T-helper 2 cell treated with Interferon-gamma antibody and Interleukin-4, amounts not matched to agents 5 μg/mL and 100 μg/mL, for 36 hours (primary cell): ENCODE data around the gene GAS2.

Source experiments
- DNase-seq: peaks from one replicate; pipeline ENCODE4 v3.0.0; 2021; ENCODE audit warnings: low spot score
- H3K27ac Mint-ChIP-seq: one replicate; pipeline ENCODE4 v1.8.0; 2021; ENCODE audit warnings: mild to moderate bottlenecking, mixed read lengths
- H3K27me3 Mint-ChIP-seq: one replicate; pipeline ENCODE4 v1.8.0; 2021; ENCODE audit warnings: low read depth, mixed read lengths
- H3K36me3 Mint-ChIP-seq: one replicate; pipeline ENCODE4 v1.8.0; 2021; ENCODE audit warnings: low read depth, mixed read lengths
- H3K4me1 Mint-ChIP-seq: one replicate; pipeline ENCODE4 v1.8.0; 2021; ENCODE audit warnings: low read depth, mixed read lengths
- H3K4me3 Mint-ChIP-seq: one replicate; pipeline ENCODE4 v1.8.0; 2022; ENCODE audit warnings: mild to moderate bottlenecking, moderate library complexity, mixed read lengths
- H3K9me3 Mint-ChIP-seq: one replicate; pipeline ENCODE4 v1.8.0; 2021; ENCODE audit warnings: mixed read lengths

Gene GAS2

GRCh38 chr11:22800482-22800881, 134.1 kb downstream of the GAS2 start:
- no peak for DNase-seq
- Mint-ChIP-seq H3K27me3 (peaks cover 5% of the 10 kb centered on the region), H3K36me3 (no peaks in the 10 kb centered on the region), H3K9me3 (no peaks in the 10 kb centered on the region), H3K4me1 (no peaks in the 10 kb centered on the region), H3K4me3 (no peak overlapping the region), H3K27ac (no peak overlapping the region)

- H3K4me3 Mint-ChIP-seq = no peak overlapping the region
- no peaks in the 10 kb centered on the region for H3K4me1 Mint-ChIP-seq
- H3K9me3 Mint-ChIP-seq = no peaks in the 10 kb centered on the region
- no peak overlapping the region for H3K27ac Mint-ChIP-seq
- DNase-seq = no peak
- no peaks in the 10 kb centered on the region for H3K36me3 Mint-ChIP-seq
- H3K27me3 Mint-ChIP-seq = peaks cover 3% of the 10 kb centered on the region
Observed at GRCh38 chr11:22802861-22803260, 136.4 kb downstream of the GAS2 start.

DNA sequence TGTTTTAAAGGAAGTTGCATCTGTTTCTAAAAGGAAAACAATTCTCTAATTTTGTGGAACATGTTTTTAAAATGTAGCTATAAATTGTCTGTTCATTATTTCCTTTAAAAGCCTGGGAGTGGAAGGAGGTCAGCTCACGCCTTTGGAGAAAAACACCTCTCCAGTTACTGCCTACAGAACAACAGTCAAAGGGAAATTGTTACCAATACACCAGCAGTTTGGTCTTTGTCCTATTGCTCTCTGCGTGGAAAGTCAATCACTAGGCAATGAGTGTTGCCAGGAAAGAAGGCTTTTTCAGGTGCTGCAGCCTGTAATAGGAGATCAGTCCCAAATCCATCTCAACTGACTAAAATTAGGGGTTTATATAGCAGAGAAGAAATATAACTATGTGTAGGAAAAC, 141.0 kb downstream of the GAS2 start:
- Mint-ChIP-seq H3K27me3 (no peaks in the 10 kb centered on the region), H3K27ac (no peak overlapping the region), H3K4me3 (no peak overlapping the region), H3K9me3 (peaks cover 6% of the 10 kb centered on the region), H3K36me3 (no peaks in the 10 kb centered on the region), H3K4me1 (peaks cover 5% of the 10 kb centered on the region)
- DNase-seq = no peak

DNA sequence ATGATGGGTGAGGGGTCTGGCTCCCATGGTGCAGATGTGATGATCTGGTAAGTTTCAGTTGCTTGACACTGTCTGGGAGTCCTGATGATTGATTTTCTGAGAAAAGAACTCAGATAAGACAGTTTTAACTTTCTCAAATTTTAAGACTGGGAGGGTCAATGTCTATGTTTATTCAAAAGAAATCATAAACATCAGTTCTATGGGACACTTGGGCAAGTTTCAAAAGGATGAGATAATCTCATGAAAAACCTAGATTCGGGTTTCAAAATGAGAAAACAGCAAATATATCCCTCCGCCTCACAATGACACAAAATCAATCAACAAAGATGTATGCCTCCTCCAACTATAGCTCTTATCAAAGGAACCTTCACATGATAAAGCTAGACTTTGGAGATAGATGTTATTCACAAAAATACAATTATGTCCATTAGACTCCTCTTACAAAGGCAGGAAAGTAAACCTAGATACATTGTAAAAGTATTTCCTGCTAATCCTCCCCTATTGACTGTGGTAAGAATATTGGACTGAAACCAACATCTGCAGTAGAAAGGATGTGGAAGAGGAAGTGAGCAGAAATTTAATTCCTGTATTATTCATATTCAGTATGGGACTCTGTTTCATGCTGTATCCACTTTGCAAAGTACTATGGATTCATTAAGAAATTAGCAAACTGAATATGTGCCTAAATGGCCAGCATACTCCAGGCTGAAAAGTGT, 141.6 kb downstream of the GAS2 start:
- Mint-ChIP-seq H3K27me3 (no peaks in the 10 kb centered on the region), H3K4me1 (peaks cover 5% of the 10 kb centered on the region), H3K9me3 (peaks cover 6% of the 10 kb centered on the region), H3K4me3 (no peak overlapping the region), H3K27ac (no peak overlapping the region), H3K36me3 (no peaks in the 10 kb centered on the region)
- no peak for DNase-seq

- Mint-ChIP-seq H3K27ac (no peak overlapping the region), H3K36me3 (no peaks in the 10 kb centered on the region), H3K27me3 (no peaks in the 10 kb centered on the region), H3K9me3 (peaks cover 6% of the 10 kb centered on the region), H3K4me3 (no peak overlapping the region), H3K4me1 (peaks cover 5% of the 10 kb centered on the region)
- no peak for DNase-seq
Observed at GRCh38 chr11:22808571-22809197, 142.3 kb downstream of the GAS2 start.

- no peaks in the 10 kb centered on the region for H3K27me3 Mint-ChIP-seq
- H3K36me3 Mint-ChIP-seq = no peaks in the 10 kb centered on the region
- no peak for DNase-seq
- peaks cover 5% of the 10 kb centered on the region for H3K4me1 Mint-ChIP-seq
- peaks cover 6% of the 10 kb centered on the region for H3K9me3 Mint-ChIP-seq
- no peak overlapping the region for H3K27ac Mint-ChIP-seq
- no peak overlapping the region for H3K4me3 Mint-ChIP-seq
Observed at GRCh38 chr11:22809893-22810292, 143.5 kb downstream of the GAS2 start.

- H3K27ac Mint-ChIP-seq = no peak overlapping the region
- H3K9me3 Mint-ChIP-seq = no peaks in the 10 kb centered on the region
- no peaks in the 10 kb centered on the region for H3K27me3 Mint-ChIP-seq
- H3K4me1 Mint-ChIP-seq = peaks cover under 1% of the 10 kb centered on the region
- no peak overlapping the region for H3K4me3 Mint-ChIP-seq
- H3K36me3 Mint-ChIP-seq = peaks cover 23% of the 10 kb centered on the region
- no peak for DNase-seq
Observed at GRCh38 chr11:22822203-22822602, 155.8 kb downstream of the GAS2 start.

GRCh38 chr11:22828373-22828772, 162.0 kb downstream of the GAS2 start:
- Mint-ChIP-seq H3K4me1 (peaks cover 14% of the 10 kb centered on the region), H3K4me3 (peak overlapping the region; percentile 90), H3K27me3 (no peaks in the 10 kb centered on the region), H3K27ac (peak overlapping the region; percentile 90), H3K36me3 (peaks cover 8% of the 10 kb centered on the region), H3K9me3 (no peaks in the 10 kb centered on the region)
- no peak for DNase-seq

- H3K4me1 Mint-ChIP-seq = peaks cover 14% of the 10 kb centered on the region
- no peaks in the 10 kb centered on the region for H3K27me3 Mint-ChIP-seq
- H3K4me3 Mint-ChIP-seq = peak within 1 kb of the TSS; percentile 90
- no peaks in the 10 kb centered on the region for H3K9me3 Mint-ChIP-seq
- peaks cover 8% of the 10 kb centered on the region for H3K36me3 Mint-ChIP-seq
- H3K27ac Mint-ChIP-seq = peak within 1 kb of the TSS; percentile 90
- peak; percentile 89 for DNase-seq
Observed at GRCh38 chr11:22829231-22830081, 163.0 kb downstream of the GAS2 start, which contains the start of gene SVIP. SVIP (minus strand) TSS chr11:22829801; CDS start chr11:22829748, 53 bp downstream.

DNA sequence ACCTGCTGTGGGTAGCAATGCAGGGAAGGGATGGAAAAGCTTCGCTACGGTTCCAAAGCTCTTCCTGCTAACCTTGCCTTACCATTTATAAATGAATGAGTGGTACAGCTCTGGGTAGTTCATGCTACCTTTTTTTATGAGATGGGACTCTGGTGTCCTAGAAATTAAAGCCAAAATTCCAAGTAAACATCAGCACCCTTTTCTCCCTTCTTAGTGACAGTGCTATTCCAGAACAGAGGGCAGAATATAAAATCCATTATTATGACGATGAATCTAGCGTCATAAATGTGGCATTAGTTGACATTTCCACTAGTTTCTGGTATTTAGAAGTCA, 163.6 kb downstream of the GAS2 start:
- Mint-ChIP-seq H3K4me1 (peaks cover 14% of the 10 kb centered on the region), H3K27ac (peak overlapping the region; percentile 89), H3K27me3 (no peaks in the 10 kb centered on the region), H3K4me3 (peak overlapping the region; percentile 90), H3K9me3 (no peaks in the 10 kb centered on the region), H3K36me3 (peaks cover 5% of the 10 kb centered on the region)
- DNase-seq = no peak

DNA sequence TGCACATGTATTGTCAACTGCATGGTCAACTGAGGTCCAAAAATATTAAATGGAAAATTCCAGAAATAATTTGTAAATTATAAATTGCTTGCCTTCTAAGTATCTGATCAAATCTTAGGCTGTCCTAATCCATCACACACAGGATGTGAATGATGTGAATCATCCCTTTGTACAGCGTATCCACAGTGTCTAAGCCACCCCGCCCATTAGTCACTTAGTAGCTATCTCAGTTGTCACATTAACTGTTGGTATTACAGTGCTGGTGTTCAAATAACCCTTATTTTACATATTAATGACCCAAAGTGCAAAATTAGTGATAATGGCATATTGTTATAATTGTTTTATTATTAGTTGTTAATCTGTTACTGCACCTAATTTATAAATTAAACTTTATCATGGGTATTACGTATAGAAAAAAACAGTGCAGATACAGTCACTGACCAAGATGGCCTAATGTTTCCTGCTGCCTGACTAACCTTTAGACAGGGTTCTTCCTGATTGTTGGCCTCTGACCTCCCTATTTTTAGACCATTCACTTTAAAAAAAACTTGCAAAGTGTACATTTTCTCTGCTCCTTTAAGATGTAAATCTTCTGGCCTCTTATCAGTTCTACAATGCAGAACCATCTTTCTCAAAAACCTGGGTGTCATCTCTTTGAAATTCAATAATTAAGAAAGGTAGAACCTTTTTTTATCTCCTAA, 166.1 kb downstream of the GAS2 start:
- H3K27ac Mint-ChIP-seq = no peak overlapping the region
- H3K9me3 Mint-ChIP-seq = no peaks in the 10 kb centered on the region
- no peaks in the 10 kb centered on the region for H3K27me3 Mint-ChIP-seq

GRCh38 chr11:22846726-22847125, 180.3 kb downstream of the GAS2 start:
- no peak overlapping the region for H3K27ac Mint-ChIP-seq
- H3K4me3 Mint-ChIP-seq = no peak overlapping the region
- no peaks in the 10 kb centered on the region for H3K27me3 Mint-ChIP-seq
- no peaks in the 10 kb centered on the region for H3K36me3 Mint-ChIP-seq
- no peaks in the 10 kb centered on the region for H3K9me3 Mint-ChIP-seq
- no peaks in the 10 kb centered on the region for H3K4me1 Mint-ChIP-seq
- DNase-seq = no peak

More for the DNA sequence above, 166.1 kb downstream of the GAS2 start:
- DNase-seq = no peak
- no peak overlapping the region for H3K4me3 Mint-ChIP-seq
- peaks cover 12% of the 10 kb centered on the region for H3K4me1 Mint-ChIP-seq
- no peaks in the 10 kb centered on the region for H3K36me3 Mint-ChIP-seq

DNA sequence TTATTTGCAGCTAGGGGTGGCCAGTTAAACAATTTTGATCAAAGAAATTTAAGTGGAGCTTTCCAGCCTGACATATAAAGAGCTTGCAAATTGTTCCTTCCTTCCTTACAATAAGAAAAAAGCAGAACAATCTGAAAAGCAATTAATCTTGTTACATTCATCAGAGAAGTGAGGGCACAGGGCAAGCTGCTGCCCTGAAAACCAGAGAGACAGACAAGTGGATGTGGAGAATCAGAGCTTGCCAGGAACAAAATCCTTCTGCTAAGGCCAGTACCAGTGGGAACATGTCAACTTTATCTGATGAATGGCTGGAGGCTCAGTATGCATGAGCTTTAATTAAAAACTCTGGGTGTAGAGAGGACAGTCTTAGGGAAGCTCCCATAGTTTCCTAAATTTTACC, 185.1 kb downstream of the GAS2 start:
- Mint-ChIP-seq H3K4me1 (no peaks in the 10 kb centered on the region), H3K36me3 (no peaks in the 10 kb centered on the region), H3K4me3 (no peak overlapping the region), H3K9me3 (no peaks in the 10 kb centered on the region), H3K27me3 (no peaks in the 10 kb centered on the region), H3K27ac (no peak overlapping the region)
- DNase-seq = no peak

DNA sequence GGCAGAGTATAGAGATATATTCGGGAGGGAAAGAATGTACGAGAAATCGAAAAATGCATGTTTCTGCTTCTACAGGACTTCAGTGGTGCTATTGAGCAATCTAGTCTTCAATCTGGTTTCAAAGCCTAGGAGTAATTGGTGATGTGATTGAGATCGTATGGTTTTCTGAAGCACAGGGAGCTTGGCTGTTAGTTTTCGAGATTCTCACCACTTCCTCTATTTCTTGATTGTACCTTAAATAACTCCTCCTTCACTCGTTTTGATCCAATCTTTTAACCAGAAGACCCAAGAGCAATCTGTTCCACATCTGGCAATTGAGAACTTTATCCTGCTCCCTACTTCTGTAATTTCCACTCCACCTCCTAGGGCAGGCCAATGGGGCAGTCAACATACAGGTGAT, 193.3 kb downstream of the GAS2 start:
- no peak for DNase-seq
- Mint-ChIP-seq H3K27ac (no peak overlapping the region), H3K9me3 (no peaks in the 10 kb centered on the region), H3K4me1 (no peaks in the 10 kb centered on the region), H3K27me3 (no peaks in the 10 kb centered on the region), H3K36me3 (no peaks in the 10 kb centered on the region), H3K4me3 (no peak overlapping the region)
